B cell (primary cell): ENCODE results near the gene EIPR1.
"Not testable (repeated sequence)": the region's sequence is repeated elsewhere in the genome, so short reads cannot be mapped to it uniquely, and the experiment has no call there.

ENCODE experiments used
- CTCF ChIP-seq: fragments of 200-600 bp; IDR thresholded peaks from one replicate; pipeline ENCODE4 v1.8.0; 2022; ENCODE audit warnings: antibody characterized with exemption, mild to moderate bottlenecking
- EZH2 ChIP-seq: IDR thresholded peaks from 2 replicates; pipeline ENCODE4 v1.6.1; 2012; ENCODE audit warnings: borderline replicate concordance, low read depth, mild to moderate bottlenecking, moderate library complexity, low read length; ENCODE audit not compliant: insufficient read depth, poor library complexity, severe bottlenecking

GRCh38 chr2:3357446-3357845 is 20.2 kb downstream of the EIPR1 start:
- TF ChIP-seq CTCF, EZH2: not testable (repeated sequence)
